SKM-1 treated with dmso at 0.1 percent for 144 hours (cell line): ENCODE measurements around the gene COL10A1.

Source experiments
- DNase-seq: peaks from one replicate; lab custom pipeline; 2025; ENCODE audit not compliant: unreplicated experiment; lab: John Stamatoyannopoulos, UW

Gene COL10A1

GRCh38 chr6:116088946-116089345, 37.0 kb downstream of the COL10A1 start:
- DNase-seq = no peak

GRCh38 chr6:116087437-116088027, 38.4 kb downstream of the COL10A1 start:
- DNase-seq = no peak

- DNase-seq = no peak
Observed at GRCh38 chr6:116084284-116084683, 41.6 kb downstream of the COL10A1 start.

- DNase-seq = no peak
Observed at GRCh38 chr6:116083052-116083451, 42.9 kb downstream of the COL10A1 start.

- DNase-seq = no peak
Observed at GRCh38 chr6:116078945-116079344, 47.0 kb downstream of the COL10A1 start.

GRCh38 chr6:116078522-116078921, 47.4 kb downstream of the COL10A1 start:
- DNase-seq = no peak

- DNase-seq = no peak
Observed at GRCh38 chr6:116074732-116075390, 51.1 kb downstream of the COL10A1 start.

GRCh38 chr6:116073765-116074440, 52.0 kb downstream of the COL10A1 start:
- no peak for DNase-seq

- no peak for DNase-seq
Observed at GRCh38 chr6:116072368-116072767, 53.6 kb downstream of the COL10A1 start.

- DNase-seq = no peak
Observed at GRCh38 chr6:116070616-116071389, 55.1 kb downstream of the COL10A1 start.

- DNase-seq = no peak
Observed at GRCh38 chr6:116070101-116070500, 55.8 kb downstream of the COL10A1 start.
